ENCODE data around the gene UGT1A6. TPM values are rescaled to one million over a fixed set of nuclear protein-coding genes. Genes with fewer than 3 reads are reported as not detected.

The UGT1A6 gene
- total RNA-seq, 1 experiment from 2014 or later = not detected

DNA sequence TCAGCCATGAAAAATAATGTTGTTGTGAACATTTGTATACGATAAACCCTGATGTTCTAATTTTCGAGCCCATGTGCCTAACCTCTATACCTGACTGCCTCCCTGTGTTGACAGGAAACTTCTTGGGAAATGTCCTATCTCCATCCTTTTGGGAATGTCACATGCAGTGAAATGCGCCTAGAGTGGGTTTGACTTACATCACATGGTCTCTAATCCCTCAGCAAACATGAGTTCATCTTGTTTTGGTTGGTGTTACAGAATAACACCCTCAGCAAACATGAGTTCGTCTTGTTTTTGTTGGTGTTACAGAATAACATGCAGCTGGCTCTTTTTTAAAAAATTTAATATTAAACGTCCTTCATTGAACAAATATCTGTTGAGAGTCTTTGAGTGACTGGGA, 4.3 kb upstream of the UGT1A6 start:
- Mint-ChIP-seq H3K4me3 (no peak overlapping the region), H3K4me1 (peaks cover 24% of the 10 kb centered on the region), H3K9me3 (0 out of 2 replicates have a peak, but pooled peaks cover 4% of the 10 kb centered on the region), H3K27me3 (ENCODE audit: low read depth) (peaks cover 3% of the 10 kb centered on the region; the same call in 1 of the 2 replicates), H3K27ac (no peak overlapping the region), H3K36me3 (no peaks in the 10 kb centered on the region)
- ChIA-PET CTCF (interaction anchor here (1.4 kb wide), 1 partner anchor 23 kb away, joined by 3 read pairs; no protein-coding TSS in a partner anchor), POLR2A (no interaction called here)
- ATAC-seq (no peak), DNase-seq (ENCODE audit: low spot score) (no peak)
- TF ChIP-seq CBFB (CRISPR knock-in tag; IDR thresholded peaks at IDR 0.05; ENCODE audit: low read depth) (no peak), JAZF1 (CRISPR knock-in tag; IDR thresholded peaks at IDR 0.05) (no peak), KAT7 (CRISPR knock-in tag; IDR thresholded peaks at IDR 0.05; ENCODE audit: borderline replicate concordance) (no peak), ZNF232 (CRISPR knock-in tag; IDR thresholded peaks at IDR 0.05) (no peak), ESRRA (CRISPR knock-in tag; IDR thresholded peaks at IDR 0.05; ENCODE audit: borderline replicate concordance) (no peak)
- TF ChIP-seq, protein P1, sequence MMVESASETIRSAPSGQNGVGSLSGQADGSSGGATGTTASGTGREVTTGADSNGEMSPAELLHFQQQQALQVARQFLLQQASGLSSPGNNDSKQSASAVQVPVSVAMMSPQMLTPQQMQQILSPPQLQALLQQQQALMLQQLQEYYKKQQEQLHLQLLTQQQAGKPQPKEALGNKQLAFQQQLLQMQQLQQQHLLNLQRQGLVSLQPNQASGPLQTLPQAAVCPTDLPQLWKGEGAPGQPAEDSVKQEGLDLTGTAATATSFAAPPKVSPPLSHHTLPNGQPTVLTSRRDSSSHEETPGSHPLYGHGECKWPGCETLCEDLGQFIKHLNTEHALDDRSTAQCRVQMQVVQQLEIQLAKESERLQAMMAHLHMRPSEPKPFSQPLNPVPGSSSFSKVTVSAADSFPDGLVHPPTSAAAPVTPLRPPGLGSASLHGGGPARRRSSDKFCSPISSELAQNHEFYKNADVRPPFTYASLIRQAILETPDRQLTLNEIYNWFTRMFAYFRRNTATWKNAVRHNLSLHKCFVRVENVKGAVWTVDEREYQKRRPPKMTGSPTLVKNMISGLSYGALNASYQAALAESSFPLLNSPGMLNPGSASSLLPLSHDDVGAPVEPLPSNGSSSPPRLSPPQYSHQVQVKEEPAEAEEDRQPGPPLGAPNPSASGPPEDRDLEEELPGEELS (CRISPR knock-in tag; IDR thresholded peaks at IDR 0.05) = no peak
- TF ChIP-seq, protein P2, sequence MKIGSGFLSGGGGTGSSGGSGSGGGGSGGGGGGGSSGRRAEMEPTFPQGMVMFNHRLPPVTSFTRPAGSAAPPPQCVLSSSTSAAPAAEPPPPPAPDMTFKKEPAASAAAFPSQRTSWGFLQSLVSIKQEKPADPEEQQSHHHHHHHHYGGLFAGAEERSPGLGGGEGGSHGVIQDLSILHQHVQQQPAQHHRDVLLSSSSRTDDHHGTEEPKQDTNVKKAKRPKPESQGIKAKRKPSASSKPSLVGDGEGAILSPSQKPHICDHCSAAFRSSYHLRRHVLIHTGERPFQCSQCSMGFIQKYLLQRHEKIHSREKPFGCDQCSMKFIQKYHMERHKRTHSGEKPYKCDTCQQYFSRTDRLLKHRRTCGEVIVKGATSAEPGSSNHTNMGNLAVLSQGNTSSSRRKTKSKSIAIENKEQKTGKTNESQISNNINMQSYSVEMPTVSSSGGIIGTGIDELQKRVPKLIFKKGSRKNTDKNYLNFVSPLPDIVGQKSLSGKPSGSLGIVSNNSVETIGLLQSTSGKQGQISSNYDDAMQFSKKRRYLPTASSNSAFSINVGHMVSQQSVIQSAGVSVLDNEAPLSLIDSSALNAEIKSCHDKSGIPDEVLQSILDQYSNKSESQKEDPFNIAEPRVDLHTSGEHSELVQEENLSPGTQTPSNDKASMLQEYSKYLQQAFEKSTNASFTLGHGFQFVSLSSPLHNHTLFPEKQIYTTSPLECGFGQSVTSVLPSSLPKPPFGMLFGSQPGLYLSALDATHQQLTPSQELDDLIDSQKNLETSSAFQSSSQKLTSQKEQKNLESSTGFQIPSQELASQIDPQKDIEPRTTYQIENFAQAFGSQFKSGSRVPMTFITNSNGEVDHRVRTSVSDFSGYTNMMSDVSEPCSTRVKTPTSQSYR (CRISPR knock-in tag; IDR thresholded peaks at IDR 0.05) = no peak
- TF ChIP-seq, protein P3, sequence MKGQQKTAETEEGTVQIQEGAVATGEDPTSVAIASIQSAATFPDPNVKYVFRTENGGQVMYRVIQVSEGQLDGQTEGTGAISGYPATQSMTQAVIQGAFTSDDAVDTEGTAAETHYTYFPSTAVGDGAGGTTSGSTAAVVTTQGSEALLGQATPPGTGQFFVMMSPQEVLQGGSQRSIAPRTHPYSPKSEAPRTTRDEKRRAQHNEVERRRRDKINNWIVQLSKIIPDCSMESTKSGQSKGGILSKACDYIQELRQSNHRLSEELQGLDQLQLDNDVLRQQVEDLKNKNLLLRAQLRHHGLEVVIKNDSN (CRISPR knock-in tag; IDR thresholded peaks at IDR 0.05) = no peak
- TF ChIP-seq, protein P4, sequence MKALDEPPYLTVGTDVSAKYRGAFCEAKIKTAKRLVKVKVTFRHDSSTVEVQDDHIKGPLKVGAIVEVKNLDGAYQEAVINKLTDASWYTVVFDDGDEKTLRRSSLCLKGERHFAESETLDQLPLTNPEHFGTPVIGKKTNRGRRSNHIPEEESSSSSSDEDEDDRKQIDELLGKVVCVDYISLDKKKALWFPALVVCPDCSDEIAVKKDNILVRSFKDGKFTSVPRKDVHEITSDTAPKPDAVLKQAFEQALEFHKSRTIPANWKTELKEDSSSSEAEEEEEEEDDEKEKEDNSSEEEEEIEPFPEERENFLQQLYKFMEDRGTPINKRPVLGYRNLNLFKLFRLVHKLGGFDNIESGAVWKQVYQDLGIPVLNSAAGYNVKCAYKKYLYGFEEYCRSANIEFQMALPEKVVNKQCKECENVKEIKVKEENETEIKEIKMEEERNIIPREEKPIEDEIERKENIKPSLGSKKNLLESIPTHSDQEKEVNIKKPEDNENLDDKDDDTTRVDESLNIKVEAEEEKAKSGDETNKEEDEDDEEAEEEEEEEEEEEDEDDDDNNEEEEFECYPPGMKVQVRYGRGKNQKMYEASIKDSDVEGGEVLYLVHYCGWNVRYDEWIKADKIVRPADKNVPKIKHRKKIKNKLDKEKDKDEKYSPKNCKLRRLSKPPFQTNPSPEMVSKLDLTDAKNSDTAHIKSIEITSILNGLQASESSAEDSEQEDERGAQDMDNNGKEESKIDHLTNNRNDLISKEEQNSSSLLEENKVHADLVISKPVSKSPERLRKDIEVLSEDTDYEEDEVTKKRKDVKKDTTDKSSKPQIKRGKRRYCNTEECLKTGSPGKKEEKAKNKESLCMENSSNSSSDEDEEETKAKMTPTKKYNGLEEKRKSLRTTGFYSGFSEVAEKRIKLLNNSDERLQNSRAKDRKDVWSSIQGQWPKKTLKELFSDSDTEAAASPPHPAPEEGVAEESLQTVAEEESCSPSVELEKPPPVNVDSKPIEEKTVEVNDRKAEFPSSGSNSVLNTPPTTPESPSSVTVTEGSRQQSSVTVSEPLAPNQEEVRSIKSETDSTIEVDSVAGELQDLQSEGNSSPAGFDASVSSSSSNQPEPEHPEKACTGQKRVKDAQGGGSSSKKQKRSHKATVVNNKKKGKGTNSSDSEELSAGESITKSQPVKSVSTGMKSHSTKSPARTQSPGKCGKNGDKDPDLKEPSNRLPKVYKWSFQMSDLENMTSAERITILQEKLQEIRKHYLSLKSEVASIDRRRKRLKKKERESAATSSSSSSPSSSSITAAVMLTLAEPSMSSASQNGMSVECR (CRISPR knock-in tag; IDR thresholded peaks at IDR 0.05; ENCODE audit: borderline replicate concordance) = no peak

DNA sequence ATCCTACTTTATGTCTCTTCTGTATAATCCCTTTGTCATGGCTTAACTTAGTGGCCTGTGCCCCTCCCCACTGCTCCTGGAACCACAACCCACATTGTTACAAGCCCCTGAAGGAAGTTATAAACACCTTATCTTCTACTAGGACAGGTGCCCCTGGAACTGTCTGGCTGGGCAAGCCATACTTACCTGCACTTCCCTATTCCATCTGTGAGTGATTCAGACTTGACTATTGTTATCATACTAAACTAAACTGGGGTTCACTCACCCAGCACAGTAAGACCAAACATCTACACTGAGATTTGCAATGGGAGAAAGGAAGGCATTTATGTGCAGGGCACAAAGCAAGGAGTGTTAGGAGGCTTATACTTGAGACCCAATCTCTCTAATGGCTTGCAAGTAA, 3.7 kb upstream of the UGT1A6 start:
- peaks cover 24% of the 10 kb centered on the region for H3K4me1 Mint-ChIP-seq
- DNase-seq (ENCODE audit: low spot score) = no peak
- 0 out of 2 replicates have a peak, but pooled peaks cover 4% of the 10 kb centered on the region for H3K9me3 Mint-ChIP-seq
- H3K27ac Mint-ChIP-seq = no peak overlapping the region
- ChIA-PET CTCF (interaction anchor here (1.4 kb wide), 1 partner anchor 22 kb away, joined by 3 read pairs; no protein-coding TSS in a partner anchor), POLR2A (no interaction called here)
- H3K36me3 Mint-ChIP-seq = no peaks in the 10 kb centered on the region
- no peak for ATAC-seq
- no peak overlapping the region for H3K4me3 Mint-ChIP-seq
- no peak for TF ChIP-seq ESRRA (CRISPR knock-in tag; IDR thresholded peaks at IDR 0.05; ENCODE audit: borderline replicate concordance)
- TF ChIP-seq, protein P5, sequence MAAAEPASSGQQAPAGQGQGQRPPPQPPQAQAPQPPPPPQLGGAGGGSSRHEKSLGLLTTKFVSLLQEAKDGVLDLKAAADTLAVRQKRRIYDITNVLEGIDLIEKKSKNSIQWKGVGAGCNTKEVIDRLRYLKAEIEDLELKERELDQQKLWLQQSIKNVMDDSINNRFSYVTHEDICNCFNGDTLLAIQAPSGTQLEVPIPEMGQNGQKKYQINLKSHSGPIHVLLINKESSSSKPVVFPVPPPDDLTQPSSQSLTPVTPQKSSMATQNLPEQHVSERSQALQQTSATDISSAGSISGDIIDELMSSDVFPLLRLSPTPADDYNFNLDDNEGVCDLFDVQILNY (CRISPR knock-in tag; IDR thresholded peaks at IDR 0.05) = no peak
- TF ChIP-seq, protein P6, sequence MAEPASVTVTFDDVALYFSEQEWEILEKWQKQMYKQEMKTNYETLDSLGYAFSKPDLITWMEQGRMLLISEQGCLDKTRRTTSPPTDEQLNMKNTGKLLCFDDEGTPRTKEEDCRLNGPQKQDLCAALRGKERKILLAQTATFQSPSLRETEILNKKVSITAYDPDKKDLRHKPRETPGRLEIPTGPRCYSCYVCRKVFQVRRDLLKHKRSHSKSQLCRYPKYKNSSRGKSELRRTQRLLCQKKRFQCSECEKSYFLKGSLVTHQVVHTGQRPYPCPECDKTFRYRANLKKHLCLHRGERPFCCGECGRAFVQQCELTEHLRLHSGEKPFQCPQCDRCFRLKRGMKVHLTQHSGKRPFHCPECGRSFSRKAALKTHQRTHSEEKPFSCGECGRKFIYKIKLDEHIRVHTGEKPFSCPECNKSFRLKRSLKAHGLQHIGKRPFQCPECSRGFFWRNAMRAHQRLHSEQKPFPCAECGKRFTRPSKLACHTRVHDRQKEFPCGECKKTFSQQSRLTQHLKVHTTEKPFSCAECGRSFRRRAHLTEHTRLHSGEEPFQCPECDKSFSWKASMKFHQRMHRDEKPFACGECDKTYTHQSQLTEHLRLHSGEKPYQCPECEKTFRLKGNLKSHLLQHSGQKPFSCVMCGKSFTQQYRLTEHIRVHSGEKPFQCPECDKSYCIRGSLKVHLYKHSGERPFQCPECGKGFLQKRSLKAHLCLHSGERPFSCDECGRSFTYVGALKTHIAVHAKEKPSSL (CRISPR knock-in tag; conservative IDR thresholded peaks at IDR 0.05) = no peak
- TF ChIP-seq, protein P7, sequence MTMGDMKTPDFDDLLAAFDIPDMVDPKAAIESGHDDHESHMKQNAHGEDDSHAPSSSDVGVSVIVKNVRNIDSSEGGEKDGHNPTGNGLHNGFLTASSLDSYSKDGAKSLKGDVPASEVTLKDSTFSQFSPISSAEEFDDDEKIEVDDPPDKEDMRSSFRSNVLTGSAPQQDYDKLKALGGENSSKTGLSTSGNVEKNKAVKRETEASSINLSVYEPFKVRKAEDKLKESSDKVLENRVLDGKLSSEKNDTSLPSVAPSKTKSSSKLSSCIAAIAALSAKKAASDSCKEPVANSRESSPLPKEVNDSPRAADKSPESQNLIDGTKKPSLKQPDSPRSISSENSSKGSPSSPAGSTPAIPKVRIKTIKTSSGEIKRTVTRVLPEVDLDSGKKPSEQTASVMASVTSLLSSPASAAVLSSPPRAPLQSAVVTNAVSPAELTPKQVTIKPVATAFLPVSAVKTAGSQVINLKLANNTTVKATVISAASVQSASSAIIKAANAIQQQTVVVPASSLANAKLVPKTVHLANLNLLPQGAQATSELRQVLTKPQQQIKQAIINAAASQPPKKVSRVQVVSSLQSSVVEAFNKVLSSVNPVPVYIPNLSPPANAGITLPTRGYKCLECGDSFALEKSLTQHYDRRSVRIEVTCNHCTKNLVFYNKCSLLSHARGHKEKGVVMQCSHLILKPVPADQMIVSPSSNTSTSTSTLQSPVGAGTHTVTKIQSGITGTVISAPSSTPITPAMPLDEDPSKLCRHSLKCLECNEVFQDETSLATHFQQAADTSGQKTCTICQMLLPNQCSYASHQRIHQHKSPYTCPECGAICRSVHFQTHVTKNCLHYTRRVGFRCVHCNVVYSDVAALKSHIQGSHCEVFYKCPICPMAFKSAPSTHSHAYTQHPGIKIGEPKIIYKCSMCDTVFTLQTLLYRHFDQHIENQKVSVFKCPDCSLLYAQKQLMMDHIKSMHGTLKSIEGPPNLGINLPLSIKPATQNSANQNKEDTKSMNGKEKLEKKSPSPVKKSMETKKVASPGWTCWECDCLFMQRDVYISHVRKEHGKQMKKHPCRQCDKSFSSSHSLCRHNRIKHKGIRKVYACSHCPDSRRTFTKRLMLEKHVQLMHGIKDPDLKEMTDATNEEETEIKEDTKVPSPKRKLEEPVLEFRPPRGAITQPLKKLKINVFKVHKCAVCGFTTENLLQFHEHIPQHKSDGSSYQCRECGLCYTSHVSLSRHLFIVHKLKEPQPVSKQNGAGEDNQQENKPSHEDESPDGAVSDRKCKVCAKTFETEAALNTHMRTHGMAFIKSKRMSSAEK (CRISPR knock-in tag; IDR thresholded peaks at IDR 0.05; ENCODE audit: borderline replicate concordance) = no peak
- no peak for TF ChIP-seq ZNF232 (CRISPR knock-in tag; IDR thresholded peaks at IDR 0.05)
- TF ChIP-seq NR2C2 (CRISPR knock-in tag; IDR thresholded peaks at IDR 0.05) = no peak
- peaks cover 3% of the 10 kb centered on the region; the same call in 1 of the 2 replicates for H3K27me3 Mint-ChIP-seq (ENCODE audit: low read depth)
